VCaP (cell line): ENCODE results near the gene ZNF747.
"Not testable (repeated sequence)": the region's sequence is repeated elsewhere in the genome, so short reads cannot be mapped to it uniquely, and the experiment has no call there.

ENCODE experiments used
- H3K27ac ChIP-seq: fragments of 450-650 bp; 2 replicates; pipeline ENCODE4 v1.5.1; 2017
- TF ChIP-seq, protein P1 (sequence below): fragments of 450-650 bp; conservative IDR thresholded peaks from 2 replicates; pipeline ENCODE4 v1.5.1; 2017; ENCODE audit warnings: mild to moderate bottlenecking, moderate library complexity

Gene ZNF747

DNA sequence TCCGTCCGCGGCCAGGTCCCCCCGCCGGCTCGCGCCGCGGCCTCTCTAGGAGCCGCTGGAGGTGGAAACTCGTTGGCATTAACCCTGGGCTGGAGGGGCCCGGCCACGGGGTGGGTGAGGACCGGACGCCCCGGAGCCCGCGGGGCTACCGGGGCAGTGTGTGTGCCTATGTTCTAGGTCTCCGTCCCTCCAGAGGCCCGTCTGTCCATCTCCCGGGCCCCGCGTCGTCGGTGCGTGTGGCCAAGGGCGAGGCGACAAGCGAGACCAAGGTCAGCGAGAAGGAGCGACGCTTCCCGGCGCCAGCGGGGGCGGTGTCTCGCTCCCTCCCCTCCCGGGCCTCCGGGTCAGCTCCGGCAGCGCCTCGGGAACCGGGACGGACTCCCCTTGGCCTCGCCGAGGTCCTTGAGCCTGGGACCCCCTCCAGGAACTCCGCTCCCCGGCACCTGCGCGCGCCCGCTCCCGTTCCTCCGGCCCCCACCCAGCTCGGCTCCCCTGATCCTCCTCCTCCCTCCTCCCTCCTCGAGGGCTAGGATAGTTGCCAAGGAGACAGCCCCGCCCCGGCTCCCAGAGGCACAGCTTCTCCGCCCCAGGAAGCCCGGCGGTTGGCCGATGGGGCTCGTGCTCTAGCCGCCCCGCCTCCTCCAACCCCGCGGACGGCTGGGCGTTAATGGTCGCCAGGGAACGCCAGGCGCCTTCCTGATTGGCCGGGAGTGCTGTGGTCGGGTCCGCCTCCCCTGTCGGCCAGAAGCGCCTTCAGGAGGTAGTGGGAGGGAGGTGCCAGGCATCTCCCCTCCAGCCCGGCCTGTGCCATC is 7.6 kb downstream of the ZNF747 start:
- peak overlapping the region; percentile 93 for H3K27ac ChIP-seq
- TF ChIP-seq, protein P1, sequence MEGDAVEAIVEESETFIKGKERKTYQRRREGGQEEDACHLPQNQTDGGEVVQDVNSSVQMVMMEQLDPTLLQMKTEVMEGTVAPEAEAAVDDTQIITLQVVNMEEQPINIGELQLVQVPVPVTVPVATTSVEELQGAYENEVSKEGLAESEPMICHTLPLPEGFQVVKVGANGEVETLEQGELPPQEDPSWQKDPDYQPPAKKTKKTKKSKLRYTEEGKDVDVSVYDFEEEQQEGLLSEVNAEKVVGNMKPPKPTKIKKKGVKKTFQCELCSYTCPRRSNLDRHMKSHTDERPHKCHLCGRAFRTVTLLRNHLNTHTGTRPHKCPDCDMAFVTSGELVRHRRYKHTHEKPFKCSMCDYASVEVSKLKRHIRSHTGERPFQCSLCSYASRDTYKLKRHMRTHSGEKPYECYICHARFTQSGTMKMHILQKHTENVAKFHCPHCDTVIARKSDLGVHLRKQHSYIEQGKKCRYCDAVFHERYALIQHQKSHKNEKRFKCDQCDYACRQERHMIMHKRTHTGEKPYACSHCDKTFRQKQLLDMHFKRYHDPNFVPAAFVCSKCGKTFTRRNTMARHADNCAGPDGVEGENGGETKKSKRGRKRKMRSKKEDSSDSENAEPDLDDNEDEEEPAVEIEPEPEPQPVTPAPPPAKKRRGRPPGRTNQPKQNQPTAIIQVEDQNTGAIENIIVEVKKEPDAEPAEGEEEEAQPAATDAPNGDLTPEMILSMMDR, result peak; percentile 28

DNA sequence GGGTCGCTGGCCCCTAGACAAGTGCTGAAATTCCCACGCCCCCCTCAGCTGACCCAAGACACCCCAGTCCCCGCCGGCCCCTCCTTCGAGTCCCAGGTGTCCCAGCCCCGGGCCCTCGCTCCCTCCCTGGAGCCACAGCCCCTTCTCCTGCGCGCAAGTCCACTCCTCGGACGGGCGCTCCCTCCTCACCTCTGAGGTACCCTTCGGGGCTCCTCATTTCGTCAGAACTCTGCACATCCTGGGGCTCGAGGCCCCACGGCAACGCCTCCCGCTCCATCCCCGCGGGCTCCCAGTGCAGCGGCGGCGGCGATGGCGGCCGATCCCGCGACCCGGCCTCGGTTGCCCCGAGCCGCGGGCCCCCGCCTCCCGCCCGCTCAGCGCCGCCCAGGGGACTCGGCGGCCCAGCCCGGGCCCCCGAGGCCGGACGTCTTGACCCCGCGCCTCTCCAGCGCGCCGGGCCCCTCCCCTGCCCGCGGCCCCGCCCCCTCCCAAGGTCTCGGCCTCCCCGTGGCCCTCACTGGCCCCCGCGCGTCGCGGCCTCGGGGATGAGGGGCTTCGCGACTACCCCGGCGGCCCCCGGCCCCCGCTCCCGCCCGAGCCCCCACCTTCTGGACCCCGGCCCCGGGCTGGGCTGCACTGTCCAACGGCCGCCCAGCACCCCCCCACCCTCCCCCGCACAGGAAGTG is 8.4 kb downstream of the ZNF747 start, which contains the start of gene ZNF768:
Gene ZNF768 (minus strand): TSS at position 430 of the 686 bp plus-strand sequence. CDS start 153 bp downstream, at position 277.
- TF ChIP-seq, protein P1, result no peak

DNA sequence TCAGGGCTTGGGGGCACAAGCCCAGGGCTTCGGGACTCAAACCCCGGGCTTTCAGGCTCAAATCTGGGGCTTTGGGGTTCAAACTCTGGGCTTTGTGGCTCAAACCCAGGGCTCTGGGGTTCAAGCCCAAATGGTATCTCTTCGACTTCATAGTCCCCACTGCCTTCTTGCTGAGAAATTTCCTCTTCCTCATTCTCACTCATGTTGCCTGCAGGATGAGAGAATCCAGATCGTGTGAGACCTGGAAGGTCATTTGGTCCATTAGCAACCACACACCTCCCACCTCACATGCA is 8.9 kb downstream of the ZNF747 start:
- TF ChIP-seq, protein P1, result no peak
- H3K27ac ChIP-seq, result peak overlapping the region; percentile 93

More for the DNA sequence above, 8.4 kb downstream of the ZNF747 start, which contains the start of gene ZNF768:
- peak within 1 kb of the TSS; percentile 93 for H3K27ac ChIP-seq

DNA sequence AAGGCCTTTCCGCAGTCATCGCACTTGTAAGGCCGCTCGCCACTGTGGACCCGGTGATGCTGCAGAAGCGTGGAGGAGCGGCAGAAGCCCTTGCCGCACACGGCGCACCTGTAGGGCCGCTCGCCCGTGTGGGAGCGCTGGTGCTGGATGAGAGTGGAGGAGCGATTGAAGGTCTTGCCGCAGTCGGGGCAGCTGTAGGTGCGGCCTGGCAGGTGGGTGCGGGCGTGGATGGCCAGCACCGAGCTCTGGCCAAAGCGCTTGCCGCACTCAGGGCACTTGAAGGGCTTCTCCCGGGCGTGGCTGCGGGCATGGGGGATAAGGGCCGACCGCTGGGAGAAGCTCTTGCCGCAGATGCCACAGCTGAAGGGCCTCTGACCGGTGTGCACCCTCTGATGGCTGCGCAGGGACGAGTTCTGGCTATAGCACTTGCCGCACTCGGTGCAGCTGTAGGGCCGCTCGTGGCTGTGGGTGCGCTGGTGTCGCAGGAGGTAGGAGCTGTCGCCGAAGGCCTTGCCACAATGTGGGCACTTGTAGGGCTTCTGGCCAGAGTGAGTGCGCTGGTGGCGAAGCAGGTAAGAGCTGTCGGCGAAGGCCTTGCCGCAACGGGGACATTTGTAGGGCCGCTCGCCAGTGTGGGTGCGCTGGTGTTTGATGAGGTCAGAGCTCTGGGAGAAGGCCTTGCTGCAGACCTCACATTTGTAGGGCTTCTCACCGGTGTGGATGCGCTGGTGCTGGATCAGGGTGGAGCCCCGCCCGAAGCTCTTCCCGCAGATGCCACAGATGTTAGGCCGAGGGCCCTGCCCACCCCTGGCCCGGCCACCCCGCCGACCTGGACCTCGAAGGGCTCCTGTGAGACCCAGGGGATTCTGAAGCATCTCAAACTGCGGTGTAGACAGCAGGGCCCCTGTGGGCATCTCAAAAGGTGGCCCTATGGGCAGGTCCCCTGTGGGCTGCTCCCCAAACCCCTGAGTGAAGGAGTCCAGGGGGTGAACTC is 9.8 kb downstream of the ZNF747 start:
- TF ChIP-seq, protein P1, result no peak
- H3K27ac ChIP-seq, result no peak overlapping the region

DNA sequence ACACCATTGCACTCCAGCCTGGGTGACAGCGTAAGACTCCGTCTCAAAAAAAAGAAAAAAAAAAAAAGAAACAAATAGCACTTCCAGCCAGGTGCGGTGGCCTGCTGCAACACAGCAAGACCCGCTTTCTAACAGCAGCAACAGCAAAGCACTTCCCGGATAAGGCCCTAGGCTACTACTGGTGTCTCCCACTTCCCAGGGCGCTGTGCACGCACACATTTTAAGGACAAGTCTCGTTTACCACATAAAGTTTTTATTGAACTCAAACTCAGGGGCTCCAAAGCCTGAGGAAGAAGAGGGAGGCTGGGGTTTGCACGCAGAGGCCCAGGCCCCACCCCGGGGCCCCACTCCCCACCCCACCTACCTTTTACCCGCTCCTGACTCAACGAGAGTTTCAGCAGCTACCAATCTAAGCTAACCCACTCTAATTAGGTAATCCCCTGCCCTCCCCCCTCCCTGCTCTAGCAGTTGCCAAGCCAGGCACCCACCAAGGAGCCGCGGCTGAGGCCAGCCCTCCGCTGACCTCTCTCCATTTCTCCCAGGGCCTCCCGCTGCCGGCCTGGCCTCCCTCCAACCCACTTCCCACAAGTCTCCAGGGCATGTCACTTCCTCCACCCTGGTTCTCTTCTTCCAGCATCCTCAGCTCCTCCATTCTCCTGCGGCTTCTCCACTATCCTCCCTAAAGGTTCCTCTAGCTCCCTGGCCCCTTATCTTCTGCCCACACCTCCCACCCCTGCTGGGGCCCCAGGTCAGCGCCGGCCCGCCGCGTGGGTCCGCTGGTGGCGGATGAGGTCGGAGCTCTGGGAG is 10.7 kb downstream of the ZNF747 start:
- no peak overlapping the region for H3K27ac ChIP-seq
- TF ChIP-seq, protein P1, result no peak

DNA sequence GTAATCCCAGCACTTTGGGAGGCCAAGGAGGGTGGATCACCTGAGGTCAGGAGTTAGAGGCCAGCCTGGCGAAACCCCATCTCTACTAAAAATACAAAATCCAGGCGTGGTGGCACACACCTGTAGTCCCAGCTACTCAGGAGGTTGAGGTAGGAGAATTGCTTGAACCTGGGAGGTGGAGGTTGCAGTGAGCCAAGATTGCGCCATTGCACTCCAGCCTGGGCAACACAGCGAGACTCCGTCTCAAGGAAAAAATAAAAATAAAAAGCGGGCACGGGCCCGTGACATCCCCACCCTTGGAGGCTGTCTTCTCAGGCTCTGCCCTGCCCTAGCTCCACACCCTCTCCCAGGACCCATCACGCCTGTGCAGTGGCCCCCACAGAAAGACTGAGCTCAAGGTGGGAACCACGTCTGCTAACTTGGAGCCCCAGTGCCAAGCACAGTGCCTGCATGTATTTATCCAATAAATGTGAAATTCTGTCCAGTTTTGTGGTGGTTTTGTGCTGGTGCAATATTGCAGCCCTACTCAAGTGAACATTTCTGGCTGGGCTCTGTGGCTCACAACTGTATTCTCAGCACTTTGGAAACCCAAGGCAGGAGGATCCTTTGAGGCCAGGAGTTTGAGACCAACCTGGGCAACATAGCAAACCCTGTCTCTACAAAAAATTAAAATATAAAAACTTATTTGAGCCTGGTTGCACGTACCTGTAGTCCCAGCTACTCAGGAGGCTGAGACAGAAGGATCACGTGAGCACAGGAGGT is 11.8 kb downstream of the ZNF747 start:
- H3K27ac ChIP-seq, result not testable (repeated sequence)
